ENCODE results near the gene C5orf58.

- TF ChIP-seq CTCF (IDR thresholded peaks at IDR 0.05; ENCODE audit: low read length) (peak; percentile 77), EZH2 (IDR thresholded peaks at IDR 0.05; ENCODE audit: borderline replicate concordance, low read length) (no peak)
Observed at GRCh38 chr5:170225326-170226128, 7.3 kb upstream of the C5orf58 start.

Measured in OCI-LY1 (cell line).